Stimulated activated CD4-positive, alpha-beta T cell treated with anti-CD3 and anti-CD28 coated beads, Interleukin-1b, Interleukin-23, amount 100 ng/mL, for 24 hours (primary cell): ENCODE results near the gene ZNF684.
"Not testable (repeated sequence)": the region's sequence is repeated elsewhere in the genome, so short reads cannot be mapped to it uniquely, and the experiment has no call there.

Experiments
- DNase-seq, 4 experiments: peaks; one replicate each; pipeline ENCODE4 v3.0.0-alpha.2; 2020; ENCODE audit warnings: low read depth in 4 of 4, low spot score in 1 of 4

The ZNF684 gene

GRCh38 chr1:40531381-40532061 is at the start of gene ZNF684:
Gene ZNF684 (plus strand): TSS chr1:40531637. CDS start chr1:40533167, 1,530 bp downstream.
- DNase-seq: peak; percentile 51 to 80 (median 68)

- no peak for DNase-seq
Observed at GRCh38 chr1:40495315-40495903, 36.0 kb upstream of the ZNF684 start.

GRCh38 chr1:40502651-40503050 is 28.8 kb upstream of the ZNF684 start:
- not testable (repeated sequence) for DNase-seq

- no peak for DNase-seq
Observed at GRCh38 chr1:40507973-40508372, 23.5 kb upstream of the ZNF684 start.

- DNase-seq: peak; percentile 62 to 84 (median 76)
Observed at GRCh38 chr1:40508375-40509341, 22.8 kb upstream of the ZNF684 start, which contains the start of gene EXO5. Gene EXO5 (plus strand): TSS chr1:40508767. CDS start chr1:40514545, 5,778 bp downstream.

GRCh38 chr1:40519517-40519916 is 11.9 kb upstream of the ZNF684 start:
- no peak for DNase-seq

GRCh38 chr1:40530735-40531380 is 579 bp upstream of the ZNF684 start:
- no peak for DNase-seq

GRCh38 chr1:40532062-40532389 is 589 bp downstream of the ZNF684 start:
- DNase-seq: no peak

GRCh38 chr1:40532844-40533424 is 1.5 kb downstream of the ZNF684 start:
- DNase-seq: no peak

- DNase-seq: no peak
Observed at GRCh38 chr1:40534589-40534988, 3.2 kb downstream of the ZNF684 start.

GRCh38 chr1:40535732-40536131 is 4.3 kb downstream of the ZNF684 start:
- no peak for DNase-seq

GRCh38 chr1:40539338-40539737 is 7.9 kb downstream of the ZNF684 start:
- no peak for DNase-seq

GRCh38 chr1:40546957-40547356 is 15.5 kb downstream of the ZNF684 start:
- no peak for DNase-seq

- DNase-seq: no peak
Observed at GRCh38 chr1:40553017-40553416, 21.6 kb downstream of the ZNF684 start.

- not testable (repeated sequence) for DNase-seq
Observed at GRCh38 chr1:40554807-40555206, 23.4 kb downstream of the ZNF684 start.

- DNase-seq: no peak
Observed at GRCh38 chr1:40556121-40556520, 24.7 kb downstream of the ZNF684 start.

- not testable (repeated sequence) for DNase-seq
Observed at GRCh38 chr1:40558241-40558640, 26.8 kb downstream of the ZNF684 start.

- DNase-seq: no peak
Observed at GRCh38 chr1:40562185-40562584, 30.7 kb downstream of the ZNF684 start.

GRCh38 chr1:40563266-40563665 is 31.8 kb downstream of the ZNF684 start:
- DNase-seq: no peak

- no peak for DNase-seq
Observed at GRCh38 chr1:40564506-40564905, 33.1 kb downstream of the ZNF684 start.

GRCh38 chr1:40564913-40565312 is 33.5 kb downstream of the ZNF684 start:
- no peak for DNase-seq
